H1 (cell line): ENCODE data around the gene MYO5B. TPM values are rescaled to one million over a fixed set of nuclear protein-coding genes. Genes with fewer than 3 reads are reported as not detected.

Experiments used
- CTCF ChIA-PET: fragments of 300-600 bp; sonication (Branson Sonifier 250); formaldehyde crosslinking; loops from one replicate; lab custom pipeline; 2021; ENCODE audit not compliant: partially characterized antibody; lab: Charles Lee
- POLR2A ChIA-PET: fragments of 300-600 bp; sonication (Branson Sonifier 250); formaldehyde crosslinking; loops from one replicate; lab custom pipeline; 2021; ENCODE audit warnings: inconsistent platforms; ENCODE audit not compliant: partially characterized antibody; lab: Charles Lee
- DNase-seq, 2 experiments: peaks; one replicate each; pipeline versions ENCODE4 v3.0.0 to v3.0.0-alpha.2; 2010 to 2022; ENCODE audit warnings: low spot score in 2 of 2, low read depth in 1 of 2, mixed read lengths in 1 of 2
- FAIRE-seq: peaks from 2 replicates; lab custom pipeline; 2011; peaks lifted over from hg19 to GRCh38; lab: Jason Lieb, UNC
- H2AFZ ChIP-seq: 2 replicates; pipeline ENCODE4 v1.8.1; 2012; ENCODE audit warnings: low read length, inconsistent platforms
- H2AK5ac ChIP-seq: 2 replicates; pipeline ENCODE4 v1.6.1; 2013; ENCODE audit warnings: low read depth, low read length
- H2BK120ac ChIP-seq: replicated peaks from 2 replicates; pipeline ENCODE3; 2013; ENCODE audit warnings: low read depth, low read length, inconsistent platforms
- H2BK12ac ChIP-seq: 2 replicates; pipeline ENCODE4 v1.6.1; 2013; ENCODE audit warnings: low read depth, low read length
- H2BK15ac ChIP-seq: 2 replicates; pipeline ENCODE4 v1.6.1; 2013; ENCODE audit warnings: low read length
- H2BK20ac ChIP-seq: 2 replicates; pipeline ENCODE4 v1.6.1; 2013; ENCODE audit warnings: low read length
- H2BK5ac ChIP-seq: 2 replicates; pipeline ENCODE4 v1.6.1; 2013; ENCODE audit warnings: low read depth, low read length
- H3K14ac ChIP-seq: 2 replicates; pipeline ENCODE4 v1.6.1; 2013; ENCODE audit warnings: inconsistent platforms; ENCODE audit not compliant: insufficient read length
- H3K18ac ChIP-seq: 2 replicates; pipeline ENCODE4 v1.6.1; 2013; ENCODE audit warnings: low read length; ENCODE audit errors: extremely low read depth
- H3K23ac ChIP-seq: 2 replicates; pipeline ENCODE4 v1.6.1; 2013; ENCODE audit warnings: inconsistent platforms; ENCODE audit not compliant: insufficient read length
- H3K23me2 ChIP-seq: 2 replicates; pipeline ENCODE4 v1.6.1; 2013; ENCODE audit warnings: low read depth, low read length
- H3K27ac ChIP-seq: 2 replicates; pipeline ENCODE4 v1.6.1; 2011; ENCODE audit warnings: low read depth, low read length, inconsistent platforms
- H3K27me3 ChIP-seq, 4 experiments: replicated peaks in 1 of 4; 1 replicate in 1 of 4; 2 replicates in 3 of 4; pipeline versions ENCODE4 v1.6.1 to v1.8.1; 2011 to 2013; ENCODE audit warnings: low read length in 3 of 4, mild to moderate bottlenecking in 3 of 4, inconsistent platforms in 2 of 4, mixed read lengths in 2 of 4, moderate library complexity in 1 of 4; ENCODE audit not compliant: control insufficient read depth in 3 of 4, insufficient read depth in 3 of 4; ENCODE audit errors: extremely low read depth in 1 of 4
- H3K36me3 ChIP-seq, 4 experiments: 2 replicates each; pipeline versions ENCODE4 v1.6.1 to v1.8.1; 2011 to 2013; ENCODE audit warnings: mild to moderate bottlenecking in 4 of 4, low read length in 3 of 4, moderate library complexity in 2 of 4, control low read depth in 1 of 4, inconsistent platforms in 1 of 4; ENCODE audit not compliant: insufficient read depth in 4 of 4, control insufficient read depth in 2 of 4
- H3K4ac ChIP-seq: replicated peaks from 2 replicates; pipeline ENCODE3; 2013; ENCODE audit warnings: low read length, low read depth, mixed read lengths, inconsistent platforms; ENCODE audit not compliant: insufficient read length
- H3K4me1 ChIP-seq, 4 experiments: replicated peaks in 1 of 4; 1 replicate in 1 of 4; 2 replicates in 3 of 4; pipeline versions ENCODE4 v1.6.1 to v1.8.1; 2011 to 2013; ENCODE audit warnings: low read length in 3 of 4, inconsistent platforms in 2 of 4, mixed read lengths in 1 of 4; ENCODE audit not compliant: insufficient read depth in 4 of 4, control insufficient read depth in 3 of 4
- H3K4me2 ChIP-seq, 2 experiments: 2 replicates each; pipeline versions ENCODE4 v1.6.1 to v1.8.1; 2011 to 2013; ENCODE audit warnings: low read depth in 2 of 2, low read length in 2 of 2, control low read depth in 1 of 2, inconsistent platforms in 1 of 2, mild to moderate bottlenecking in 1 of 2; ENCODE audit not compliant: insufficient read depth in 1 of 2
- H3K4me3 ChIP-seq, 4 experiments: fragments of 200-600, 300-600 bp in 1 of 4; sonication (generic), shearing (Covaris generic), sonication (Bioruptor Twin) in 1 of 4; 2 replicates each; pipeline versions ENCODE4 v1.5.1 to v1.8.1; 2011 to 2016; ENCODE audit warnings: low read length in 4 of 4, low read depth in 3 of 4, control low read depth in 2 of 4, inconsistent platforms in 2 of 4, mild to moderate bottlenecking in 2 of 4, mixed read lengths in 1 of 4, moderate library complexity in 1 of 4; ENCODE audit not compliant: insufficient read depth in 2 of 4; ENCODE audit errors: extremely low read depth in 1 of 4
- H3K56ac ChIP-seq: replicated peaks from 2 replicates; pipeline ENCODE3; 2013; ENCODE audit warnings: low read depth, mild to moderate bottlenecking, mixed read lengths, low read length, inconsistent platforms; ENCODE audit not compliant: insufficient read length
- H3K79me1 ChIP-seq: 2 replicates; pipeline ENCODE4 v1.6.1; 2013; ENCODE audit warnings: low read depth, low read length, control low read depth
- H3K79me2 ChIP-seq, 2 experiments: 2 replicates each; pipeline versions ENCODE4 v1.6.1 to v1.8.1; 2012 to 2013; ENCODE audit warnings: low read length in 2 of 2, mild to moderate bottlenecking in 2 of 2, inconsistent platforms in 1 of 2; ENCODE audit not compliant: insufficient read depth in 2 of 2, control insufficient read depth in 1 of 2
- H3K9ac ChIP-seq, 4 experiments: replicated peaks in 1 of 4; 1 replicate in 1 of 4; 2 replicates in 3 of 4; pipeline versions ENCODE4 v1.6.1 to v1.8.1; 2011 to 2013; ENCODE audit warnings: low read depth in 3 of 4, low read length in 3 of 4, control low read depth in 2 of 4, mild to moderate bottlenecking in 2 of 4, moderate library complexity in 2 of 4, inconsistent platforms in 1 of 4; ENCODE audit errors: extremely low read depth in 1 of 4
- H3K9me3 ChIP-seq, 2 experiments: 2 replicates each; pipeline versions ENCODE4 v1.6.1 to v1.8.1; 2012 to 2013; ENCODE audit warnings: mild to moderate bottlenecking in 2 of 2, moderate library complexity in 2 of 2, control low read depth in 1 of 2, inconsistent platforms in 1 of 2, low read depth in 1 of 2, low read length in 1 of 2, mixed read lengths in 1 of 2; ENCODE audit not compliant: insufficient read depth in 2 of 2
- H4K20me1 ChIP-seq, 2 experiments: replicated peaks in 1 of 2; 2 replicates each; pipeline versions ENCODE3 to v1.8.1; 2011 to 2013; ENCODE audit warnings: inconsistent platforms in 2 of 2, low read length in 2 of 2, mild to moderate bottlenecking in 1 of 2; ENCODE audit not compliant: insufficient read depth in 2 of 2, control insufficient read depth in 1 of 2
- H4K5ac ChIP-seq: 2 replicates; pipeline ENCODE4 v1.6.1; 2013; ENCODE audit warnings: low read length, low read depth, mixed read lengths, inconsistent platforms; ENCODE audit not compliant: insufficient read length
- H4K8ac ChIP-seq: 2 replicates; pipeline ENCODE4 v1.8.0; 2013; ENCODE audit warnings: mild to moderate bottlenecking, moderate library complexity, low read length, inconsistent platforms; ENCODE audit not compliant: insufficient read depth; ENCODE audit errors: extremely low read depth
- H4K91ac ChIP-seq: replicated peaks from 2 replicates; pipeline ENCODE3; 2013; ENCODE audit warnings: low read length, mixed read lengths, inconsistent platforms; ENCODE audit not compliant: insufficient read length
- CHD2 ChIP-seq: IDR thresholded peaks from 2 replicates; pipeline ENCODE4 v1.6.1; 2012; ENCODE audit warnings: low read length, improper control_type of control experiment
- EZH2 ChIP-seq: fragments of 200-600 bp; sonication (generic); IDR thresholded peaks from 2 replicates; pipeline ENCODE4 v1.7.1; 2012; ENCODE audit warnings: low read depth, mild to moderate bottlenecking, moderate library complexity, low read length, inconsistent platforms; ENCODE audit not compliant: severe bottlenecking
- HDAC2 ChIP-seq, 2 experiments: fragments of 300-600 bp in 1 of 2; sonication (generic) in 1 of 2; IDR thresholded peaks; 2 replicates each; pipeline ENCODE4 v1.6.1; 2011 to 2012; ENCODE audit warnings: low read depth in 2 of 2, low read length in 2 of 2, mild to moderate bottlenecking in 2 of 2, moderate library complexity in 2 of 2, borderline replicate concordance in 1 of 2, inconsistent platforms in 1 of 2
- NANOG ChIP-seq: IDR thresholded peaks from 2 replicates; pipeline ENCODE4 v1.6.1; 2011; ENCODE audit warnings: low read length, low read depth, mild to moderate bottlenecking, inconsistent platforms; ENCODE audit not compliant: insufficient read depth, poor library complexity, severe bottlenecking
- RNF2 ChIP-seq: fragments of 200-900, 300-1000 bp; sonication (generic); IDR thresholded peaks from 2 replicates; pipeline ENCODE4 v1.7.1; 2016; ENCODE audit warnings: borderline replicate concordance, low read depth, mild to moderate bottlenecking, antibody characterized with exemption, low read length; ENCODE audit not compliant: poor library complexity, severe bottlenecking; ENCODE audit errors: missing control alignments
- SIX5 ChIP-seq: IDR thresholded peaks from 2 replicates; pipeline ENCODE4 v1.6.1; 2011; ENCODE audit warnings: mild to moderate bottlenecking, low read depth, low read length
- TBP ChIP-seq: IDR thresholded peaks from 2 replicates; pipeline ENCODE4 v1.6.1; 2011; ENCODE audit warnings: low read depth, low read length, improper control_type of control experiment
- TCF12 ChIP-seq: IDR thresholded peaks from 2 replicates; pipeline ENCODE4 v1.6.1; 2011; ENCODE audit warnings: low read depth, mild to moderate bottlenecking, low read length
- WGBS, 2 experiments: shearing (Covaris generic) in 1 of 2; methylation state at CpG; one replicate each; pipeline versions ENCODE4 v1.1.6 to v1.1.7; 2013 to 2015; ENCODE audit warnings: low lambda C conversion rate in 2 of 2, mixed read lengths in 2 of 2, inconsistent platforms in 1 of 2, low coverage in 1 of 2, missing lambda C conversion rate in 1 of 2; ENCODE audit not compliant: insufficient replicate concordance in 2 of 2, insufficient coverage in 1 of 2, insufficient read length in 1 of 2; ENCODE audit errors: extremely low coverage in 1 of 2, missing lambda C conversion rate in 1 of 2; 5-methylcytosine and 5-hydroxymethylcytosine counted together
- polyA plus RNA-seq, 7 experiments: library from polyadenylated mRNA; depleted of rRNA in 3 of 7; stranded (reverse) in 5 of 7; unstranded in 2 of 7; fragments of >200 nt in 5 of 7; fragments of 200-250 nt in 2 of 7; gene quantifications; 1 replicate in 5 of 7; 2 replicates in 1 of 7; 4 replicates in 1 of 7; pipeline versions ENCODE4 v1.2.1 to v1.2.3, GENCODE V29; 2011 to 2013; ENCODE audit warnings: missing spikeins in 2 of 7, mixed read lengths in 2 of 7
- total RNA-seq: library from RNA; stranded (reverse); fragmentation: NEBNext Ultra II Directional; extraction: Animal tissue kit (Norgen Biotek cat#: 25700); gene quantifications from 2 replicates; pipeline ENCODE4 v1.2.1, GENCODE V29; 2021
- TF ChIP-seq, protein P1 (sequence below): IDR thresholded peaks from 2 replicates; pipeline ENCODE4 v1.6.1; 2011; ENCODE audit warnings: low read depth, mild to moderate bottlenecking, low read length; ENCODE audit not compliant: insufficient read depth

MYO5B gene
- total and polyA plus RNA-seq, 2 of the 8 experiments (the other 6 are each of a cell fraction or from before 2014, with no cell fraction given), result 6.4 to 7.7 TPM

DNA sequence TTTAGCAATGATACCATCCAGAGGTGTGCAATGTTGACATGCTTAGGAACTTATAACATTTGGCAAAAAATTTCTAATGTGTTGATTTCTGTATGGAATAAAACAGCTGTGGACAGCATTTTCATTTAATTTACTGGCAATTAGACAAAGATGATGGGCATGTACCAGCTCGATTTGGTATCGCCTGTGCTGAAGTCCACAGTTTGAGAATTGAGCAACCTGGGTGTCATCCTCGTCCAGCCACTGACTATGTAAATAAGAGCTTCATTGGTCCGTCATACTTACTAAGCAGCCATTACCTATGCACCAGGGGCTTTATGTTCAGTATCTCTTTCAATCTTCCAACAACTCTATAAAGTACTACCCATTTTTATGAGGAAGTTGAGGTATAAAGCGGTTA, 357.1 kb downstream of the MYO5B start:
- Histone ChIP-seq H3K23me2 (no peaks in the 10 kb centered on the region), H2BK5ac (no peak overlapping the region), H3K79me1 (no peaks in the 10 kb centered on the region), H3K4me3 (no peak overlapping the region), H3K14ac (no peak overlapping the region), H3K4me2 (no peak overlapping the region), H4K8ac (no peak overlapping the region), H3K18ac (no peak overlapping the region), H3K27me3 (no peaks in the 10 kb centered on the region), H2BK15ac (no peak overlapping the region), H3K9ac (no peak overlapping the region), H2BK12ac (no peak overlapping the region), H3K27ac (no peak overlapping the region), H2BK120ac (no peak overlapping the region), H4K20me1 (no peaks in the 10 kb centered on the region), H4K91ac (no peak overlapping the region), H3K79me2 (no peaks in the 10 kb centered on the region), H3K4me1 (no peaks in the 10 kb centered on the region), H2AK5ac (no peak overlapping the region), H2AFZ (no peak overlapping the region), H3K23ac (no peak overlapping the region), H3K56ac (no peak overlapping the region), H2BK20ac (no peak overlapping the region), H3K4ac (no peak overlapping the region), H3K36me3 (no peaks in the 10 kb centered on the region; a peak in 1 of 8 replicates), H4K5ac (no peak overlapping the region), H3K9me3 (no peaks in the 10 kb centered on the region)
- WGBS, 2 experiments, result 86% methylated on average over 5 of the region's 5 CpGs; no CpG with 5 or more reads in 1 of the 2 experiments
- ChIA-PET CTCF (interaction anchor here (1.4 to 1.6 kb wide), 2 partner anchors 21 to 224 kb away, joined by 3 read pairs; no protein-coding TSS in a partner anchor), POLR2A (no interaction called here)
- no peak for TF ChIP-seq EZH2
- TF ChIP-seq, protein P1, sequence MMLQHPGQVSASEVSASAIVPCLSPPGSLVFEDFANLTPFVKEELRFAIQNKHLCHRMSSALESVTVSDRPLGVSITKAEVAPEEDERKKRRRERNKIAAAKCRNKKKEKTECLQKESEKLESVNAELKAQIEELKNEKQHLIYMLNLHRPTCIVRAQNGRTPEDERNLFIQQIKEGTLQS, result no peak
- TF ChIP-seq HDAC2 (IDR thresholded peaks at IDR 0.05; ENCODE audit: borderline replicate concordance in 1 of 2, low read depth in 2 of 2, low read length in 2 of 2), result no peak
- no peak for TF ChIP-seq RNF2
- TF ChIP-seq TBP, result no peak
- no peak for TF ChIP-seq CHD2
- no peak for TF ChIP-seq TCF12
- no peak for TF ChIP-seq NANOG
- no peak for TF ChIP-seq SIX5
- DNase-seq, result no peak
- FAIRE-seq, result no peak
